Heart right ventricle (tissue), 16 donors: ENCODE measurements around the gene TEF. TPM values are rescaled to one million over a fixed set of nuclear protein-coding genes. Genes with fewer than 3 reads are reported as not detected.

Source experiments
- ATAC-seq, 8 donors: fragments of 200-7000 bp; cut with Tn5 transposase; one replicate each; pipeline ENCODE4 v1.9.1; 2020; ENCODE audit warnings: mild to moderate bottlenecking in 8 of 8, moderate library complexity in 8 of 8, moderate number of reproducible peaks in 1 of 8
- DNase-seq, 2 donors: peaks; one replicate each; pipeline ENCODE4 v3.0.0-alpha.2; 2020
- H3K27ac ChIP-seq, 10 donors: fragments of 200-600 bp; sonication (generic) in 2 of 10; one replicate each; pipeline versions ENCODE4 v1.5.0 to v1.8.0; 2020 to 2022; ENCODE audit warnings: mild to moderate bottlenecking in 3 of 10
- H3K27me3 ChIP-seq, 7 donors: fragments of 200-600 bp; one replicate each; pipeline ENCODE4 v1.8.0; 2021 to 2022; ENCODE audit warnings: mild to moderate bottlenecking in 2 of 7
- H3K36me3 ChIP-seq, 9 donors: fragments of 200-600 bp; sonication (generic) in 1 of 9; one replicate each; pipeline versions ENCODE4 v1.5.0 to v1.8.0; 2020 to 2022; ENCODE audit warnings: mild to moderate bottlenecking in 2 of 9
- H3K4me1 ChIP-seq, 9 donors: fragments of 200-600 bp; sonication (generic) in 1 of 9; one replicate each; pipeline versions ENCODE4 v1.5.0 to v1.8.0; 2020 to 2022; ENCODE audit warnings: mild to moderate bottlenecking in 4 of 9
- H3K4me3 ChIP-seq, 10 donors: fragments of 200-600 bp; sonication (generic) in 2 of 10; one replicate each; pipeline versions ENCODE4 v1.5.0 to v1.8.0; 2020 to 2022; ENCODE audit warnings: mild to moderate bottlenecking in 7 of 10, moderate library complexity in 2 of 10
- H3K9me3 ChIP-seq, 11 donors: fragments of 200-600 bp in 10 of 11; sonication (generic) in 2 of 11; one replicate each; pipeline versions ENCODE4 v1.5.0 to v1.8.0; 2013 to 2022; ENCODE audit warnings: mild to moderate bottlenecking in 2 of 11, control low read depth in 1 of 11, moderate library complexity in 1 of 11
- CTCF ChIP-seq, 9 donors: fragments of 200-600 bp; sonication (generic) in 2 of 9; IDR thresholded peaks; one replicate each; pipeline versions ENCODE4 v1.5.0 to v1.8.0; 2021 to 2022; ENCODE audit warnings: antibody characterized with exemption in 9 of 9, mild to moderate bottlenecking in 5 of 9, moderate library complexity in 1 of 9
- WGBS, 2 donors: extraction: QIAGEN DNeasy Blood & Tissue Kit; methylation state at CpG; one replicate each; pipeline ENCODE4 v1.1.7; 2013; ENCODE audit warnings: inconsistent platforms in 1 of 2; 5-methylcytosine and 5-hydroxymethylcytosine counted together
- intact Hi-C, 10 donors: fragments of 100-400 bp; cut with DNase I; formaldehyde crosslinking; loops; one replicate each; pipeline versions ENCODE4 v1.11.1 to v1.14.2; 2022
- polyA plus RNA-seq, 2 donors: library from polyadenylated mRNA; stranded (reverse); fragments of 200-250 nt; gene quantifications; one replicate each; pipeline ENCODE4 v1.2.3, GENCODE V29; 2013
- total RNA-seq, 10 donors: library from RNA; stranded (reverse); fragmentation: NEBNext Ultra II Directional in 3 of 10; extraction: Animal tissue kit (Norgen Biotek cat#: 25700) in 3 of 10; gene quantifications; one replicate each; pipeline versions ENCODE4 v1.2.1 to v1.2.4, GENCODE V29; 2021 to 2023
- donor health status: Arrhythmogenic right ventricular cardiomyopathy.
- donor health status: ischemic (EF 13 %, LVEDD 7.1; RV severe dilation, severe dysfunction).
- donor health status: healthy with polysubstance abuse.
- donor health status: DM: no; HTN: yes; CAD: no.
- donor health status: DM: no; HTN: no; CAD: no.
- donor health status: ischemic (EF 25% LVEDD 6.9; RV normal size, moderate dysfunction).
- donor health status: ischemic (EF 25% LVEDD 5.7; RV mildly dilated, moderate dysfunction).
- donor health status: healthy.
- donor health status: DM: yes; HTN: yes; CAD: no.
- donor health status: Ischemic cardiomyopathy.
- donor health status: ischemic (EF 35%, LVEDD 5.7; RV mildly dilated, moderate dysfunction).
- donor health status: nonischemic (EF 11% LVEDD 7.7; RV severe dilation, severe dysfunction).
- donor health status: DM: yes; HTN: yes; CAD: no.
- donor health status: PGD.
- donor health status: ischemic (EF 29% LVEDD 5.4; RV normal size, mild dysfunction).
- donor health status: nonischemic (EF 23%, LVEDD 6.1; RV moderate dilation, normal function).

The TEF gene
- total and polyA plus RNA-seq, 12 donors: 5.5 to 29.1 (median 16.9) TPM

- Histone ChIP-seq H3K4me3 (no peak overlapping the region), H3K27ac (no peak overlapping the region), H3K4me1 (peaks cover 0 to 6% (median 0%) of the 10 kb centered on the region in 9 donors), H3K27me3 (no peaks in the 10 kb centered on the region), H3K9me3 (no peaks in the 10 kb centered on the region), H3K36me3 (peaks cover 0 to 100% (median 49%) of the 10 kb centered on the region in 9 donors)
- 71 to 75% methylated on average over 10 of the region's 10 CpGs for WGBS, 2 donors
- ATAC-seq (no peak), DNase-seq (no peak)
- no peak for TF ChIP-seq CTCF (IDR thresholded peaks at IDR 0.05)
- intact Hi-C loops: loop anchor here in 1 of 10 donors (10.0 kb wide), 1 partner anchor 49 kb away; the partner anchor contains the start of gene ZC3H7B
Measured at GRCh38 chr22:41353862-41354575, 27.7 kb upstream of the TEF start.

DNA sequence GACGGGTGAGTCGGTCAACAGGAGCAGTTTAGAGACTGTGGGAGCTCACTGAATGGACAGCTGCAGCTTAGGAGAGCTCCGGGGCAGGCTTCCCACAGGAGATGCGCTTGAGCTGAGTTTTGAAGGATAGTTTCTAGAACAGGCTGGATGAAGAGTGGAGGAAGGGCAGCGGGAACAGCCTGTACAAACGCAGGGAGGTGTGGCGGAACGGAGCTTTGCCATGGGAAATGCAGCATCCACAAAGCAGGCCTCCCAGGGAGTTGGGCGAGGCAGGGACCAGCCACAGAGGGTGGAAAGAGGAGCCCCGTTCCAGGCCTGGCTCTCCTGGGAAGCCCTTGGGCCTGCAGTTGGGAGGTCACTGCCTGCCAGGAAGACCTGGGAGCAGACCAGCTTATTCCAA, 26.8 kb upstream of the TEF start:
- Histone ChIP-seq H3K27me3 (no peaks in the 10 kb centered on the region), H3K4me3 (no peak overlapping the region), H3K36me3 (peaks cover 0 to 93% (median 42%) of the 10 kb centered on the region in 9 donors), H3K27ac (no peak overlapping the region), H3K4me1 (peaks cover 0 to 11% (median 1%) of the 10 kb centered on the region in 9 donors), H3K9me3 (no peaks in the 10 kb centered on the region)
- DNase-seq (no peak), ATAC-seq (no peak)
- WGBS, 2 donors: 92 to 93% methylated on average over 10 of the region's 10 CpGs
- intact Hi-C loops: loop anchor here in 1 of 10 donors (10.0 kb wide), 1 partner anchor 50 kb away; the partner anchor contains the start of gene ZC3H7B
- no peak for TF ChIP-seq CTCF (IDR thresholded peaks at IDR 0.05)

- H3K4me3 ChIP-seq: no peak overlapping the region
- H3K9me3 ChIP-seq: no peaks in the 10 kb centered on the region
- no peak overlapping the region for H3K27ac ChIP-seq
- ATAC-seq: no peak
- no peak for DNase-seq
- no peak for TF ChIP-seq CTCF (IDR thresholded peaks at IDR 0.05)
- H3K27me3 ChIP-seq: no peaks in the 10 kb centered on the region
- H3K36me3 ChIP-seq: peaks cover 0 to 84% (median 41%) of the 10 kb centered on the region in 9 donors
- peaks cover 0 to 16% (median 1%) of the 10 kb centered on the region in 9 donors for H3K4me1 ChIP-seq
- intact Hi-C loops: loop anchor here in 1 of 10 donors (10.0 kb wide), 1 partner anchor 51 kb away; the partner anchor contains the start of gene ZC3H7B
- 96 to 97% methylated on average over 17 of the region's 17 CpGs for WGBS, 2 donors
Measured at GRCh38 chr22:41355895-41356294, 25.8 kb upstream of the TEF start.

- TF ChIP-seq CTCF (IDR thresholded peaks at IDR 0.05): no peak
- ATAC-seq: no peak
- intact Hi-C loops: loop anchor here in 1 of 10 donors (10.0 kb wide), 1 partner anchor 52 kb away; the partner anchor contains the start of gene ZC3H7B
- 94 to 96% methylated on average over 25 of the region's 25 CpGs for WGBS, 2 donors
- H3K36me3 ChIP-seq: peaks cover 0 to 78% (median 34%) of the 10 kb centered on the region in 9 donors
- H3K27me3 ChIP-seq: no peaks in the 10 kb centered on the region
- no peak for DNase-seq
- H3K27ac ChIP-seq: no peak overlapping the region
- peaks cover 0 to 11% (median 0%) of the 10 kb centered on the region in 9 donors for H3K4me1 ChIP-seq
- H3K9me3 ChIP-seq: no peaks in the 10 kb centered on the region
- no peak overlapping the region for H3K4me3 ChIP-seq
Measured at GRCh38 chr22:41356430-41357028, 25.2 kb upstream of the TEF start.
